Measurements from ENCODE around the gene SLC25A23.
A peak's percentile ranks its signal among the peaks of the same experiment; 100 is the strongest.

Gene SLC25A23

DNA sequence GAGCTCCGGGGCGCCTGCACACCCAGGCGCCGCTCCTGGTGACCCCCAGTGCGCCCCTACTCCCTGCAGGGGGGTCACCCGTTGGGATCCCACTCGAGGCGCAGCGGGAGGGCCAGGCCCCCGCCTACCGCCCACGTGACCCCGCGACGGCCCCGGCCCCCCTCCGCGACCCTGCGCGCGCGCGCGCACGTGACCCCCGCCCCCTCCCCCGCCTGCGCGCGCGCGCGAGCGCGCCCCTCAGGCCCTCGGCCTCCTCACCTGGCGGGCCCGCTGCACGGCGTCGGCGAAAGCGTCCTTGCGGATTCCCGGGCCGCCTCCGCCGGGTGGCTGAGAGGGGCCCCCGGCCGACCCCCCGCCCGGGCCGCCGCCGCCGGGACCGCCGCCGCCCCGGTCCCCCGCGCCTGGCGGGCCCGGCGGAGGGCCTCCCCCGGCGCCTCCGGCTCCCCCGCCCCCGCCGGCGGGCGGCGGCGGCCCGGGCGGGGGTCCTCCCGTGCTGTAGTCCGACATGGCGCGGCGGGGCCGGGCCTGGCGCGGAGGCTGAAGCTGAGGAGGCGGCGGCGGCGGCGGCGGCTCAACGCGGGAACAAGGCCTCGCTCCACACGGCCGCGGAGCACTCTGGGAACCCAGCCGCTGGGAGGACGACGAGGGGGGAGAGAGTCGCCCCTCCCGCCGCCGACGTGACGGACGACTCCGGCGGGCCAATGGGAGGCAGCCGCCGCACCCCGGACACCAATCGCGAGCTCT, 35.2 kb downstream of the SLC25A23 start, which contains the start of gene KHSRP:
Gene KHSRP (minus strand): TSS at position 617 of the 744 bp plus-strand sequence. CDS start 110 bp downstream, at position 507.
- H3K9ac ChIP-seq (ENCODE audit: low read depth, low read length, poor library complexity, severe bottlenecking): peak within 1 kb of the TSS; percentile 94
- no peaks in the 10 kb centered on the region for H3K9me2 ChIP-seq (replicated peaks; ENCODE audit: low read depth, low read length)
- H3F3A ChIP-seq (ENCODE audit: low read depth): no peaks in the 10 kb centered on the region
- peak within 1 kb of the TSS; percentile 78 for H2AFZ ChIP-seq (ENCODE audit: low read length)
- peaks cover 52% of the 10 kb centered on the region for H3K79me2 ChIP-seq (ENCODE audit: insufficient read depth, low read length)
- H3K4me3 ChIP-seq (ENCODE audit: low read length, poor library complexity, severe bottlenecking): peak within 1 kb of the TSS; percentile 87
- peaks cover 48% of the 10 kb centered on the region for H4K20me1 ChIP-seq (ENCODE audit: insufficient read depth, low read length, poor library complexity, severe bottlenecking)
- TF ChIP-seq, protein P1, sequence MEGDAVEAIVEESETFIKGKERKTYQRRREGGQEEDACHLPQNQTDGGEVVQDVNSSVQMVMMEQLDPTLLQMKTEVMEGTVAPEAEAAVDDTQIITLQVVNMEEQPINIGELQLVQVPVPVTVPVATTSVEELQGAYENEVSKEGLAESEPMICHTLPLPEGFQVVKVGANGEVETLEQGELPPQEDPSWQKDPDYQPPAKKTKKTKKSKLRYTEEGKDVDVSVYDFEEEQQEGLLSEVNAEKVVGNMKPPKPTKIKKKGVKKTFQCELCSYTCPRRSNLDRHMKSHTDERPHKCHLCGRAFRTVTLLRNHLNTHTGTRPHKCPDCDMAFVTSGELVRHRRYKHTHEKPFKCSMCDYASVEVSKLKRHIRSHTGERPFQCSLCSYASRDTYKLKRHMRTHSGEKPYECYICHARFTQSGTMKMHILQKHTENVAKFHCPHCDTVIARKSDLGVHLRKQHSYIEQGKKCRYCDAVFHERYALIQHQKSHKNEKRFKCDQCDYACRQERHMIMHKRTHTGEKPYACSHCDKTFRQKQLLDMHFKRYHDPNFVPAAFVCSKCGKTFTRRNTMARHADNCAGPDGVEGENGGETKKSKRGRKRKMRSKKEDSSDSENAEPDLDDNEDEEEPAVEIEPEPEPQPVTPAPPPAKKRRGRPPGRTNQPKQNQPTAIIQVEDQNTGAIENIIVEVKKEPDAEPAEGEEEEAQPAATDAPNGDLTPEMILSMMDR (conservative IDR thresholded peaks at IDR 0.05; ENCODE audit: low read length): no peak
- TF ChIP-seq EZH2phosphoT487 (IDR thresholded peaks at IDR 0.05; ENCODE audit: borderline replicate concordance): no peak
- H3K9me3 ChIP-seq (ENCODE audit: insufficient read depth, low read depth, low read length): no peaks in the 10 kb centered on the region
- H3K4me2 ChIP-seq (ENCODE audit: low read depth, low read length, poor library complexity, severe bottlenecking): peak within 1 kb of the TSS; percentile 99
- no peaks in the 10 kb centered on the region for H3K27me3 ChIP-seq (ENCODE audit: insufficient read depth, low read length, poor library complexity, severe bottlenecking)
- peaks cover 22% of the 10 kb centered on the region; the same call in 1 of the 2 replicates for H3K36me3 ChIP-seq (ENCODE audit: insufficient read depth, low read length)
- H3K4me1 ChIP-seq (ENCODE audit: insufficient read depth, low read length, poor library complexity, severe bottlenecking): peaks cover 27% of the 10 kb centered on the region

- Histone ChIP-seq H3K36me3 (ENCODE audit: insufficient read depth, low read length) (peaks cover 29% of the 10 kb centered on the region; the same call in 1 of the 2 replicates), H2AFZ (ENCODE audit: low read length) (no peak overlapping the region), H3K9me2 (replicated peaks; ENCODE audit: low read depth, low read length) (no peaks in the 10 kb centered on the region), H3F3A (ENCODE audit: low read depth) (no peaks in the 10 kb centered on the region), H3K4me1 (ENCODE audit: insufficient read depth, low read length, poor library complexity, severe bottlenecking) (peaks cover 25% of the 10 kb centered on the region), H3K9me3 (ENCODE audit: insufficient read depth, low read depth, low read length) (no peaks in the 10 kb centered on the region), H3K4me2 (ENCODE audit: low read depth, low read length, poor library complexity, severe bottlenecking) (peak overlapping the region; percentile 99), H3K9ac (ENCODE audit: low read depth, low read length, poor library complexity, severe bottlenecking) (peak overlapping the region; percentile 94), H3K4me3 (ENCODE audit: low read length, poor library complexity, severe bottlenecking) (peak overlapping the region; percentile 87), H3K27me3 (ENCODE audit: insufficient read depth, low read length, poor library complexity, severe bottlenecking) (no peaks in the 10 kb centered on the region), H4K20me1 (ENCODE audit: insufficient read depth, low read length, poor library complexity, severe bottlenecking) (peaks cover 55% of the 10 kb centered on the region), H3K79me2 (ENCODE audit: insufficient read depth, low read length) (peaks cover 59% of the 10 kb centered on the region)
- TF ChIP-seq, protein P1 (conservative IDR thresholded peaks at IDR 0.05; ENCODE audit: low read length): no peak
These were observed 35.9 kb downstream of the SLC25A23 start for GRCh38 chr19:6423499-6424194.

GRCh38 chr19:6421075-6422014, 38.2 kb downstream of the SLC25A23 start:
- H3K9ac ChIP-seq (ENCODE audit: low read depth, low read length, poor library complexity, severe bottlenecking): peak overlapping the region; percentile 94
- H3K4me3 ChIP-seq (ENCODE audit: low read length, poor library complexity, severe bottlenecking): peak overlapping the region; percentile 87
- no peaks in the 10 kb centered on the region for H3K9me3 ChIP-seq (ENCODE audit: insufficient read depth, low read depth, low read length)
- H2AFZ ChIP-seq (ENCODE audit: low read length): no peak overlapping the region
- H3F3A ChIP-seq (ENCODE audit: low read depth): no peaks in the 10 kb centered on the region
- peak overlapping the region; percentile 99 for H3K4me2 ChIP-seq (ENCODE audit: low read depth, low read length, poor library complexity, severe bottlenecking)
- TF ChIP-seq EZH2phosphoT487 (IDR thresholded peaks at IDR 0.05; ENCODE audit: borderline replicate concordance): no peak
- TF ChIP-seq, protein P1 (conservative IDR thresholded peaks at IDR 0.05; ENCODE audit: low read length): no peak
- no peaks in the 10 kb centered on the region for H3K27me3 ChIP-seq (ENCODE audit: insufficient read depth, low read length, poor library complexity, severe bottlenecking)
- peaks cover 25% of the 10 kb centered on the region for H3K4me1 ChIP-seq (ENCODE audit: insufficient read depth, low read length, poor library complexity, severe bottlenecking)
- peaks cover 52% of the 10 kb centered on the region for H3K36me3 ChIP-seq (ENCODE audit: insufficient read depth, low read length)
- H3K79me2 ChIP-seq (ENCODE audit: insufficient read depth, low read length): peaks cover 74% of the 10 kb centered on the region
- H4K20me1 ChIP-seq (ENCODE audit: insufficient read depth, low read length, poor library complexity, severe bottlenecking): peaks cover 76% of the 10 kb centered on the region
- H3K9me2 ChIP-seq (replicated peaks; ENCODE audit: low read depth, low read length): no peaks in the 10 kb centered on the region
